MM.1S (cell line): ENCODE data around the gene POC5.

Experiments used
- EZH2 ChIP-seq: fragments of 300-600 bp; sonication (generic); optimal IDR thresholded peaks from 2 replicates; pipeline ENCODE3; 2017; ENCODE audit warnings: low read depth, mild to moderate bottlenecking, antibody characterized with exemption, low read length, mixed read lengths
- EZH2phosphoT487 ChIP-seq: fragments of 300-600 bp; sonication (generic); IDR thresholded peaks from 2 replicates; pipeline ENCODE4 v1.6.1; 2018; ENCODE audit warnings: antibody characterized with exemption, low read length
- TF ChIP-seq, protein P1 (sequence below): fragments of 300-600 bp; sonication (generic); IDR thresholded peaks from 2 replicates; pipeline ENCODE4 v1.5.1; 2016; ENCODE audit warnings: antibody characterized with exemption, low read length, mixed read lengths

DNA sequence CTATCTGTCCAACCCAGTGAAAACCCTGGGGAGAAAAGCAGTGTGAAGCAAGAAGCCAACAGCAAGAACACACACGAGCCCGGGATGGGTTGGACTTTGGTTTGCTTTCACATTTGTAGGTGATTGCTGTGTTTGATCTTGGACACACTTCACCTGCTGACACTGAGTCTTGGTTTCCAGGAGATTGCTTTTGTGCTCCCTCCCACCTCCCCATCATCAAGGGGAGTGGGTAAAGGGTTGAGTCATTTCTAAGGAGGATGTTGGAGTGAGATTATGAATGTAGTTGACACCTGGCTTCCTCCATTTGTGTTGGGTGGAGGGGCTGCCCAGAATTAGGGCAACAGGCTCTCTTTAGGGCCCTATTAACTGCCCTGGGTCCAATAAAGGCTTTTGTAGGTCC is 68.5 kb downstream of the POC5 start:
- TF ChIP-seq, protein P1, sequence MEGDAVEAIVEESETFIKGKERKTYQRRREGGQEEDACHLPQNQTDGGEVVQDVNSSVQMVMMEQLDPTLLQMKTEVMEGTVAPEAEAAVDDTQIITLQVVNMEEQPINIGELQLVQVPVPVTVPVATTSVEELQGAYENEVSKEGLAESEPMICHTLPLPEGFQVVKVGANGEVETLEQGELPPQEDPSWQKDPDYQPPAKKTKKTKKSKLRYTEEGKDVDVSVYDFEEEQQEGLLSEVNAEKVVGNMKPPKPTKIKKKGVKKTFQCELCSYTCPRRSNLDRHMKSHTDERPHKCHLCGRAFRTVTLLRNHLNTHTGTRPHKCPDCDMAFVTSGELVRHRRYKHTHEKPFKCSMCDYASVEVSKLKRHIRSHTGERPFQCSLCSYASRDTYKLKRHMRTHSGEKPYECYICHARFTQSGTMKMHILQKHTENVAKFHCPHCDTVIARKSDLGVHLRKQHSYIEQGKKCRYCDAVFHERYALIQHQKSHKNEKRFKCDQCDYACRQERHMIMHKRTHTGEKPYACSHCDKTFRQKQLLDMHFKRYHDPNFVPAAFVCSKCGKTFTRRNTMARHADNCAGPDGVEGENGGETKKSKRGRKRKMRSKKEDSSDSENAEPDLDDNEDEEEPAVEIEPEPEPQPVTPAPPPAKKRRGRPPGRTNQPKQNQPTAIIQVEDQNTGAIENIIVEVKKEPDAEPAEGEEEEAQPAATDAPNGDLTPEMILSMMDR, result no peak
- TF ChIP-seq EZH2 (no peak), EZH2phosphoT487 (no peak)
